GM18505 (cell line): ENCODE data around the gene TMCC1.
"Not testable (repeated sequence)": the region's sequence is repeated elsewhere in the genome, so short reads cannot be mapped to it uniquely, and the experiment has no call there.

Experiments used
- ATAC-seq: cut with Tn5 transposase; IDR thresholded peaks from one replicate; pipeline ENCODE4 v1.9.1; 2021; ENCODE audit not compliant: unreplicated experiment
- POLR2A ChIP-seq: IDR thresholded peaks from 4 replicates; pipeline ENCODE4 v1.6.1; 2011; ENCODE audit warnings: borderline replicate concordance; ENCODE audit not compliant: insufficient read depth, insufficient read length; ENCODE audit errors: extremely low read depth

The TMCC1 gene

GRCh38 chr3:129653019-129653418, 240.5 kb downstream of the TMCC1 start:
- ATAC-seq: no peak
- no peak for TF ChIP-seq POLR2A

- TF ChIP-seq POLR2A: no peak
- ATAC-seq: no peak
Observed at GRCh38 chr3:129651435-129652202, 241.9 kb downstream of the TMCC1 start.

GRCh38 chr3:129650256-129650872, 243.1 kb downstream of the TMCC1 start:
- TF ChIP-seq POLR2A: no peak
- no peak for ATAC-seq

- ATAC-seq: no peak
- TF ChIP-seq POLR2A: no peak
Observed at GRCh38 chr3:129648391-129648790, 245.1 kb downstream of the TMCC1 start.

GRCh38 chr3:129645286-129645685, 248.2 kb downstream of the TMCC1 start:
- no peak for ATAC-seq
- TF ChIP-seq POLR2A: no peak

- ATAC-seq: no peak
- no peak for TF ChIP-seq POLR2A
Observed at GRCh38 chr3:129644836-129645235, 248.7 kb downstream of the TMCC1 start.

GRCh38 chr3:129641567-129642260, 251.8 kb downstream of the TMCC1 start:
- ATAC-seq: not testable (repeated sequence)

GRCh38 chr3:129640985-129641384, 252.5 kb downstream of the TMCC1 start:
- ATAC-seq: not testable (repeated sequence)

GRCh38 chr3:129638481-129638880, 255.0 kb downstream of the TMCC1 start:
- no peak for TF ChIP-seq POLR2A
- ATAC-seq: no peak

GRCh38 chr3:129636082-129636481, 257.4 kb downstream of the TMCC1 start:
- no peak for ATAC-seq
- no peak for TF ChIP-seq POLR2A

- no peak for ATAC-seq
- TF ChIP-seq POLR2A: no peak
Observed at GRCh38 chr3:129635656-129636055, 257.9 kb downstream of the TMCC1 start.

GRCh38 chr3:129633751-129634481, 259.6 kb downstream of the TMCC1 start:
- no peak for ATAC-seq
- TF ChIP-seq POLR2A: no peak

- TF ChIP-seq POLR2A: no peak
- no peak for ATAC-seq
Observed at GRCh38 chr3:129632977-129633376, 260.5 kb downstream of the TMCC1 start.
